ENCODE measurements around the gene RERG. TPM values are rescaled to one million over a fixed set of nuclear protein-coding genes. Genes with fewer than 3 reads are reported as not detected.
A peak's percentile ranks its signal among the peaks of the same experiment; 100 is the strongest.
"Not testable (repeated sequence)": the region's sequence is repeated elsewhere in the genome, so short reads cannot be mapped to it uniquely, and the experiment has no call there.

The RERG gene
- total RNA-seq, 2 experiments from 2014 or later: not detected

DNA sequence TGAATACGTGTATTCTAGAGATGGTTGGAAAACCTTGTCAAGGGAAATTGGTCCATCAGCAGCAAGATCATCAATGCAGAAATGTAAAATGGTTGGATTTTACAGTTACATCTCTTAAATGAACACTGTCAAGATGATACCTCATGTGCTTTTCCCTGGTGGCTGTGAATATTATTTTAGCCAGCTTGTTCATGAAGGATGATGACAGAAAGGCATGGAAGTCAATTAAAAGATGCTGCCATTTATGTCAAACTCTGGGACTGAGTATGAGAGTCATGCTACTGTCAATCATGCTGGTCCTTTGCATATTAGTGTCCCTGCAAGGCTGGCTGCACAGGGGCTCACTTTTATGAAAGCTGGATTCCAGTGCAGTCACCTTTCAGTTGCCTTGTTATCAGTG is 10.3 kb upstream of the RERG start:
- DNase-seq (no peak), ATAC-seq (no peak)
- H3K4me1 Mint-ChIP-seq (ENCODE audit: low read depth): no peaks in the 10 kb centered on the region
- ChIA-PET CTCF (interaction anchor here (1.0 to 4.3 kb wide), 3 partner anchors 11 to 38 kb away, joined by 3 to 44 read pairs (median 8); partner anchors contain the start of gene RERG), POLR2A (no interaction called here)
- H3K36me3 Mint-ChIP-seq (ENCODE audit: low read depth): no peaks in the 10 kb centered on the region
- no peaks in the 10 kb centered on the region for H3K9me3 Mint-ChIP-seq
- intact Hi-C loops (cut with micrococcal nuclease): no loop called here
- H3K27ac Mint-ChIP-seq: no peak overlapping the region
- no peak overlapping the region for H3K4me3 Mint-ChIP-seq
- peaks cover 21% of the 10 kb centered on the region for H3K27me3 Mint-ChIP-seq
- TF ChIP-seq CTCF (IDR thresholded peaks at IDR 0.05): no peak

- CTCF ChIA-PET: interaction anchor here (1.0 to 4.3 kb wide), 3 partner anchors 10 to 39 kb away, joined by 3 to 44 read pairs (median 8); partner anchors contain the start of gene RERG
- H3K9me3 Mint-ChIP-seq: no peaks in the 10 kb centered on the region
- no peak overlapping the region for H3K4me3 Mint-ChIP-seq
- H3K4me1 Mint-ChIP-seq (ENCODE audit: low read depth): no peaks in the 10 kb centered on the region
- ATAC-seq (no peak), DNase-seq (no peak)
- TF ChIP-seq CTCF (IDR thresholded peaks at IDR 0.05): no peak
- H3K27me3 Mint-ChIP-seq: peaks cover 22% of the 10 kb centered on the region
- no peak overlapping the region for H3K27ac Mint-ChIP-seq
- no peaks in the 10 kb centered on the region for H3K36me3 Mint-ChIP-seq (ENCODE audit: low read depth)
- intact Hi-C loops (cut with micrococcal nuclease): no loop called here
- POLR2A ChIA-PET: no interaction called here
Measured at GRCh38 chr12:15230751-15231150, 9.5 kb upstream of the RERG start.

DNA sequence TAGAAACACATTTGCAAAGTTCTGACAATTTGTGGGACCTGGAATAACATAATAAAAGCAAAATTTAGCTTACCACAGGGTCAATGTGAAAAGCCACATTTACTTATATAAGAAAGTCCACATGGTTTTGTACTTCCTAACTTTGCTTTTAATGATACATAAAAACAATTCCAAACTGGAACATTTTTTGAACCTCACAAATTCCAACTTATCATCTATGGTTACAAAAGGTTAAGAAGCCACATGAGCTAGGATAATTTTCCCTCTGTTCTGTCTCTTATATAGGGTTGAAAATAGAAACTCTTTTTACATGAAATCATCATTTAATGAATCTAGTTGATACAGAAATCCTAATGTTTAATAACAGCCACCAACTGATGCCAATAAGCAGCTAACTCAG is 8.9 kb upstream of the RERG start:
- no peaks in the 10 kb centered on the region for H3K4me1 Mint-ChIP-seq (ENCODE audit: low read depth)
- H3K27ac Mint-ChIP-seq: no peak overlapping the region

GRCh38 chr12:15227004-15227679 is 5.9 kb upstream of the RERG start:
- peaks cover 30% of the 10 kb centered on the region for H3K27me3 Mint-ChIP-seq
- no peaks in the 10 kb centered on the region for H3K9me3 Mint-ChIP-seq
- H3K27ac Mint-ChIP-seq: no peak overlapping the region
- ChIA-PET CTCF (interaction anchor here (0.5 to 1.2 kb wide), 3 partner anchors 15 to 305 kb away, joined by 3 to 4 read pairs (median 3); no protein-coding TSS in a partner anchor), POLR2A (no interaction called here)
- no peak overlapping the region for H3K4me3 Mint-ChIP-seq
- no peak for ATAC-seq
- no peaks in the 10 kb centered on the region for H3K36me3 Mint-ChIP-seq (ENCODE audit: low read depth)
- peak; percentile 62 for DNase-seq
- intact Hi-C loops (cut with micrococcal nuclease): loop anchor here (10.0 kb wide), 1 partner anchor 222 kb away; no protein-coding TSS in a partner anchor
- no peaks in the 10 kb centered on the region for H3K4me1 Mint-ChIP-seq (ENCODE audit: low read depth)
- peak; percentile 58 for TF ChIP-seq CTCF (IDR thresholded peaks at IDR 0.05)

More for the DNA sequence above, 8.9 kb upstream of the RERG start:
- Mint-ChIP-seq H3K4me3 (no peak overlapping the region), H3K9me3 (no peaks in the 10 kb centered on the region), H3K27me3 (peaks cover 26% of the 10 kb centered on the region), H3K36me3 (ENCODE audit: low read depth) (no peaks in the 10 kb centered on the region)
- intact Hi-C loops (cut with micrococcal nuclease): no loop called here
- CTCF ChIA-PET: interaction anchor here (2.3 to 4.3 kb wide), 2 partner anchors 9 to 40 kb away, joined by 8 to 44 read pairs; partner anchors contain the start of gene RERG
- ATAC-seq: no peak
- no peak for DNase-seq
- TF ChIP-seq CTCF (IDR thresholded peaks at IDR 0.05): no peak
- POLR2A ChIA-PET: no interaction called here

- DNase-seq; ATAC-seq; H3K4me3 Mint-ChIP-seq; H3K4me1 Mint-ChIP-seq (ENCODE audit: low read depth); H3K27ac Mint-ChIP-seq; H3K36me3 Mint-ChIP-seq (ENCODE audit: low read depth); H3K9me3 Mint-ChIP-seq; CTCF ChIA-PET: not testable (repeated sequence)
- intact Hi-C loops (cut with micrococcal nuclease): loop anchor here (10.0 kb wide), 1 partner anchor 221 kb away; no protein-coding TSS in a partner anchor
- POLR2A ChIA-PET: interaction anchor here (0.7 kb wide), 1 partner anchor 693 kb away, joined by 3 read pairs; no protein-coding TSS in a partner anchor
- peaks cover 35% of the 10 kb centered on the region for H3K27me3 Mint-ChIP-seq
Measured at GRCh38 chr12:15225863-15226218, 4.6 kb upstream of the RERG start.
